ENCODE results near the gene OPTN. TPM values are rescaled to one million over a fixed set of nuclear protein-coding genes. Genes with fewer than 3 reads are reported as not detected.

OPTN gene
- total RNA-seq, result 55.7 and 69.3 TPM in 2 replicates

DNA sequence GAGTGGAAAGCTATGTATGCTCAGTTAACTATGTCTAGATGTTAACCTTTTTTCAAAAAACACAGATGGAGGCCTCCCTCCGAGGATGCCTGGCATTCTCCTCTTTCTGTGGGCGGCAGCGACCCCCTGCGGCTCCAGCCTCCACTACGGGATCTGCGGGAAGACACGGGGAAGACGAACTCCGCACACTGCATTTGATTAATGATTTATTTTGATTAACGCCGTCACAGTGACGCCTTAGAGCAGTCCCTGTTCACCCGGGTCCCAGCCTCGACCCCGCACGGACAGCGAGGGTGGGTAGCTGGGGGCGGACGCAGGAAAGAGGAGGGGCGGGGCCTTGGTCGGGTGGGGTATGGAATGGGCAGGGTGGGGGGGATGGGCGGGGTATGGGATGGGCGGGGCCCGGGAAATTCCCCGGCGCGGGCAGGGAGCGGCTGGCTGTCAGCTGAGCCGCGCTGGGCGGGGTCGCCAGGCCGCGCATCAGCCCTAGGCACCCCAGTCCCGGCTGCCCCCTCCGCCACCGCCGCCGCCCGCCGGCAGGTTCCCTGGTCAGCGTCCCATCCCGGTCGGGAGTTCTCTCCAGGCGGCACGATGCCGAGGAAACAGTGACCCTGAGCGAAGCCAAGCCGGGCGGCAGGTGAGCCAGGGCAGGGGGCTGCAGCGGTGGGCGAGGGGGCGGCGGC lies at the start of gene OPTN:
Gene OPTN (plus strand): TSS at position 498 of the 683 bp plus-strand sequence. CDS start 8,960 bp downstream, outside the sequence.

DNA sequence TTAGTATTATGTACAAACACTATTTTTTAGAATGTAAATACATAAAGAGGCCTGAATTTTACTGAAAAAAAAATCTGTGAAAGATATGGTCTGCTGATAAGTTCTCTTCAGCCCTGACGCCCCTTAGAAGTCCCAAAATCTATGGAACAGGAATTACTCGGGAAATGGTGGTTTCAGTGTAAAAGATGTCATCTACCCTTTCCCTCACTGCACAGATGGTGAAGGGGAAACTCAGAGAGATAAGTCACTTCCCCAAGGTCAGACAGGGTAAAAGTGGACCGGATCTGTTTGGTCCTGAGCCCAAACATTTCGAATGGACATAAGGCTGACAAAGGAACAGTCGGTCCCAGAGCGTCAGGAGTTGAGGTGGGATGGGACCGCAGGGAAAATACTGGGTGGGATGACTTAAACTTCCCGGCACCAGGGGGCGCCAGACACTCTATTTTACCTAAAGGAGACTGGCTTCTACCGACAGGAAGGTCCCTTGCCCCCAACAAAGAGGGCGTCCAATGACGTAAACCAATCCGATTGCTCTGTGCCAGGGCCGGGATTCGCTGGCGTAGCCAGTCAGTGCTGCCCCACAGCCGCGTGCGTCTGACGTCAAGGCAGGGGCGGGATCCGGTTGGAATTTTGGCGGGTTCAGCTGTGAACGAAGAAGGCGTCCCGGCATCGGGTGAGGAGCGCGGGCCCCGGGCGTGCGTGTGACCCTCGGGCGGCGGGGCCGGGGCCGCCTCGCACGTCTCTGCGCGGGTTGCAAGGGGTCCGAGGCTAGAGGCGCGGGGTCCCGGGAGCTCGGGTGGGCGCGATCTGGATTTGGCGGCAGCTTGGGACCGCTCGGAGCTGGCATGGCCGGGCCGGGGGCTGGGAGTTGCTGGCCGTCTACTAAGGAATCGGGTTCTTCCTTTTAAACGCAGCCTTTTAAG lies 61.2 kb downstream of the OPTN start, which contains the start of gene MCM10:
Gene MCM10 (plus strand): TSS at position 625 of the 923 bp plus-strand sequence. CDS start 2,645 bp downstream, outside the sequence.

Small RNAs within 50 kb of the gene (small RNA-seq; reads per million reads assigned to genes)
- not detected for gene SNRPGP5

Other genes with a start within 250 kb of the OPTN start
- 1.7 and 1.8 TPM in 2 replicates for gene CCDC3, start 98.5 kb upstream of the OPTN start, total RNA-seq
- 26.1 and 29.9 TPM in 2 replicates for gene MCM10, start 61.4 kb downstream of the OPTN start, total RNA-seq
- gene UCMA, start 134.2 kb downstream of the OPTN start, total RNA-seq, result not detected in 2 replicates
- gene PHYH, start 199.9 kb downstream of the OPTN start, total RNA-seq, result 9.0 and 10.0 TPM in 2 replicates
- gene SEPHS1, start 248.1 kb downstream of the OPTN start, total RNA-seq, result 39.8 and 50.3 TPM in 2 replicates

Measured in thoracic aorta endothelial cell (primary cell).